GM12878 (cell line): ENCODE results near the gene COX11.

Experiments used
- EZH2 ChIP-seq: IDR thresholded peaks from 2 replicates; pipeline ENCODE4 v1.6.1; 2012; ENCODE audit warnings: low read depth, mild to moderate bottlenecking, control low read depth, inconsistent platforms, low read length, borderline replicate concordance; ENCODE audit not compliant: control insufficient read depth
- JUNB ChIP-seq: IDR thresholded peaks from 2 replicates; pipeline ENCODE4 v1.6.1; 2016; ENCODE audit warnings: antibody characterized with exemption, mild to moderate bottlenecking
- NFYA ChIP-seq: IDR thresholded peaks from 2 replicates; pipeline ENCODE4 v1.6.1; 2011; ENCODE audit warnings: low read depth, mild to moderate bottlenecking, low read length, improper control_type of control experiment, borderline replicate concordance
- RAD21 ChIP-seq: IDR thresholded peaks from 2 replicates; pipeline ENCODE4 v1.6.1; 2011; ENCODE audit warnings: mild to moderate bottlenecking, low read depth, low read length, moderate library complexity; ENCODE audit not compliant: insufficient read depth
- TCF12 ChIP-seq: IDR thresholded peaks from 2 replicates; pipeline ENCODE4 v1.6.1; 2011; ENCODE audit warnings: low read depth, mild to moderate bottlenecking, low read length
- TF ChIP-seq, protein P1 (sequence below), 3 experiments: IDR thresholded peaks in 2 of 3; conservative IDR thresholded peaks in 1 of 3; 2 replicates each; pipeline ENCODE4 v1.5.1; 2011; ENCODE audit warnings: low read depth in 3 of 3, low read length in 3 of 3, mild to moderate bottlenecking in 3 of 3, control low read depth in 2 of 3, moderate library complexity in 2 of 3, inconsistent platforms in 1 of 3, mixed read lengths in 1 of 3; ENCODE audit not compliant: control insufficient read depth in 2 of 3, insufficient read depth in 1 of 3; ENCODE audit errors: extremely low read depth in 1 of 3
- TF ChIP-seq, protein P2 (sequence below): IDR thresholded peaks from 2 replicates; pipeline ENCODE4 v1.6.1; 2012; ENCODE audit warnings: mild to moderate bottlenecking, low read depth, low read length

DNA sequence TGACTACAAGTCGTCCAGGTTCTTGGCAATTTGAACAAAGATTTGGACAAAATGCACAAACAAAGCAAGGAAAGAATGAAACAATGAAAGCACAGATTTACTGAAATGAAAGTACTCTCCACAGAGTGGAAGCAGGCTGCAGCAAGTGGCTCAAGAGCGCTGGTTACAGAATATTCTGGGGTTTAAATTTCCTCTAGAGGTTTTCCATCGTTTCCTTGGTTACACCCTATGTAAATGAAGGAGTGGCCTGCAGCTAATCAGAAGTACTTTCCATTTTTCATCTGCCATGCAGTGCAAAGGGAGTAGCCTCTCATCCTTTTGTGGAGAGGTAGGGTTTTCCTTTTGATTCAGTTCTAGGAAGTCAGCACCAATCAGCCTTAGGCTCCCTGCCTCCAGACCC lies 11.9 kb upstream of the COX11 start:
- TF ChIP-seq RAD21 (no peak), JUNB (no peak), TCF12 (no peak), NFYA (no peak), EZH2 (no peak)
- TF ChIP-seq, protein P1, sequence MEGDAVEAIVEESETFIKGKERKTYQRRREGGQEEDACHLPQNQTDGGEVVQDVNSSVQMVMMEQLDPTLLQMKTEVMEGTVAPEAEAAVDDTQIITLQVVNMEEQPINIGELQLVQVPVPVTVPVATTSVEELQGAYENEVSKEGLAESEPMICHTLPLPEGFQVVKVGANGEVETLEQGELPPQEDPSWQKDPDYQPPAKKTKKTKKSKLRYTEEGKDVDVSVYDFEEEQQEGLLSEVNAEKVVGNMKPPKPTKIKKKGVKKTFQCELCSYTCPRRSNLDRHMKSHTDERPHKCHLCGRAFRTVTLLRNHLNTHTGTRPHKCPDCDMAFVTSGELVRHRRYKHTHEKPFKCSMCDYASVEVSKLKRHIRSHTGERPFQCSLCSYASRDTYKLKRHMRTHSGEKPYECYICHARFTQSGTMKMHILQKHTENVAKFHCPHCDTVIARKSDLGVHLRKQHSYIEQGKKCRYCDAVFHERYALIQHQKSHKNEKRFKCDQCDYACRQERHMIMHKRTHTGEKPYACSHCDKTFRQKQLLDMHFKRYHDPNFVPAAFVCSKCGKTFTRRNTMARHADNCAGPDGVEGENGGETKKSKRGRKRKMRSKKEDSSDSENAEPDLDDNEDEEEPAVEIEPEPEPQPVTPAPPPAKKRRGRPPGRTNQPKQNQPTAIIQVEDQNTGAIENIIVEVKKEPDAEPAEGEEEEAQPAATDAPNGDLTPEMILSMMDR (IDR thresholded peaks at IDR 0.05 in 2 of 3, conservative IDR thresholded peaks at IDR 0.05 in 1 of 3; ENCODE audit: control insufficient read depth in 2 of 3, extremely low read depth in 1 of 3, insufficient read depth in 1 of 3, low read depth in 3 of 3, low read length in 3 of 3) = no peak
- TF ChIP-seq, protein P2, sequence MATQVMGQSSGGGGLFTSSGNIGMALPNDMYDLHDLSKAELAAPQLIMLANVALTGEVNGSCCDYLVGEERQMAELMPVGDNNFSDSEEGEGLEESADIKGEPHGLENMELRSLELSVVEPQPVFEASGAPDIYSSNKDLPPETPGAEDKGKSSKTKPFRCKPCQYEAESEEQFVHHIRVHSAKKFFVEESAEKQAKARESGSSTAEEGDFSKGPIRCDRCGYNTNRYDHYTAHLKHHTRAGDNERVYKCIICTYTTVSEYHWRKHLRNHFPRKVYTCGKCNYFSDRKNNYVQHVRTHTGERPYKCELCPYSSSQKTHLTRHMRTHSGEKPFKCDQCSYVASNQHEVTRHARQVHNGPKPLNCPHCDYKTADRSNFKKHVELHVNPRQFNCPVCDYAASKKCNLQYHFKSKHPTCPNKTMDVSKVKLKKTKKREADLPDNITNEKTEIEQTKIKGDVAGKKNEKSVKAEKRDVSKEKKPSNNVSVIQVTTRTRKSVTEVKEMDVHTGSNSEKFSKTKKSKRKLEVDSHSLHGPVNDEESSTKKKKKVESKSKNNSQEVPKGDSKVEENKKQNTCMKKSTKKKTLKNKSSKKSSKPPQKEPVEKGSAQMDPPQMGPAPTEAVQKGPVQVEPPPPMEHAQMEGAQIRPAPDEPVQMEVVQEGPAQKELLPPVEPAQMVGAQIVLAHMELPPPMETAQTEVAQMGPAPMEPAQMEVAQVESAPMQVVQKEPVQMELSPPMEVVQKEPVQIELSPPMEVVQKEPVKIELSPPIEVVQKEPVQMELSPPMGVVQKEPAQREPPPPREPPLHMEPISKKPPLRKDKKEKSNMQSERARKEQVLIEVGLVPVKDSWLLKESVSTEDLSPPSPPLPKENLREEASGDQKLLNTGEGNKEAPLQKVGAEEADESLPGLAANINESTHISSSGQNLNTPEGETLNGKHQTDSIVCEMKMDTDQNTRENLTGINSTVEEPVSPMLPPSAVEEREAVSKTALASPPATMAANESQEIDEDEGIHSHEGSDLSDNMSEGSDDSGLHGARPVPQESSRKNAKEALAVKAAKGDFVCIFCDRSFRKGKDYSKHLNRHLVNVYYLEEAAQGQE = no peak
